GM20000 (cell line): ENCODE measurements around the gene ADAMTS7.
"Not testable (repeated sequence)": the region's sequence is repeated elsewhere in the genome, so short reads cannot be mapped to it uniquely, and the experiment has no call there.

Experiments
- DNase-seq: peaks from one replicate; pipeline ENCODE4 v3.0.0; 2012; ENCODE audit warnings: low spot score
- CTCF ChIP-seq: IDR thresholded peaks from 2 replicates; pipeline ENCODE4 v1.5.1; 2012; ENCODE audit warnings: mild to moderate bottlenecking, control low read depth; ENCODE audit errors: extremely low read depth, missing control alignments

ADAMTS7 gene

DNA sequence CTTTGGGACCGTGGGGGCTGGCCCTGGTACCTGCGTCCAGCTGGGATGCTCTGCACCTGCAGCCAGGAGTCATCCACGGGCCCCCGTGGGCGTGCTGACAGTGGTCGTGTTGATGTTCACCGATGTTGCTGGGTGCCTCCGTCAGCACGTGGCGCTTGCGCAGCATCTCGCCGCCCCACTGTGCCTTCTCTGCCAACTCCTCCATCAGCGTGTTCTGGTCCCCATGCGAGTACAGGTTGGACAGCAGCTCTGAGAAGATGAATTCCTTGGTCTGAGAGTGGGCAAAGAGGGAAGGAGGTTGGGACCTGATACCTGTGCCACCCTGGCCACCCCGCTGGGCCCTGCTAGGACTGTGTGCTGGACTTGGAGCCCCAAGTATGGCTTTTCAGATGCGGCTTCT is 61.4 kb downstream of the ADAMTS7 start:
- no peak for TF ChIP-seq CTCF
- DNase-seq, result no peak

DNA sequence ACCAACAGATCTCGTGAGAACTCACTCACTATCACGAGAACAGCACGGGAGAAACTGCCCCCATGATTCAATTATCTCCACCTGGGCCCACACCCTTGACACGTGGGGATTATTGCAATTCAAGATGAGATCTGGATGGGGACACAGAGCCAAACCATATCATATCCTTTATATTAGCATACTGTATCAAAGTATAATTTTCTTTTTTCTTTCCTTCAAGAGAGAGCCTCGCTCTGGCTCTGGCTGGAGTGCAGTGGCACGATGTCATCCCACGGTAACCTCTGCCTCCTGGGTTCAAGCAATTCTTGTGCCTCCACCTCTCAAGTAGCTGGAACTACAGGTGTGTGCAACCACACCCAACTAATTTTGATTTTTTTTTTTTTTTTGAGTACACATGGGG is 63.4 kb downstream of the ADAMTS7 start:
- not testable (repeated sequence) for DNase-seq

GRCh38 chr15:78741674-78742073 is 69.6 kb downstream of the ADAMTS7 start:
- not testable (repeated sequence) for DNase-seq

DNA sequence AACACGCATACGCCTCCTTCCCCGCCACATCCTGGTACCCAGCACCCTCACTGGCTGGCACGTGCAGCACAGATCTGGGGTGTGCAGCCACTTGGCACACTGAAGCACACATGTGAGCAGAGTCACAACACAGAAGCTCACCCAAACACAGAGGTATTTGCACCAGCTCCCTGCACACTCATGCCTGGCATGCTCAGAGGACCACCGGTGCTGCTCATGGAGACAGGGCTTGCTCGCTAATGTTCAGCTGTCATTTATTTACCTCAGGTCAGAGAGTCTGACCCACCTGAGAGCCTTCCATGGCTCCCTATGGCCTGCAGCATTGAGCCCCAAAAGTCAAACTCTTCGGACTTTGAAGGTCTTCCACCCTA is 70.4 kb downstream of the ADAMTS7 start:
- no peak for DNase-seq
- TF ChIP-seq CTCF, result no peak

GRCh38 chr15:78739996-78740903 is 71.0 kb downstream of the ADAMTS7 start:
- no peak for DNase-seq
- peak; percentile 51 for TF ChIP-seq CTCF

- no peak for TF ChIP-seq CTCF
- no peak for DNase-seq
These were observed 72.1 kb downstream of the ADAMTS7 start for GRCh38 chr15:78739206-78739605.

DNA sequence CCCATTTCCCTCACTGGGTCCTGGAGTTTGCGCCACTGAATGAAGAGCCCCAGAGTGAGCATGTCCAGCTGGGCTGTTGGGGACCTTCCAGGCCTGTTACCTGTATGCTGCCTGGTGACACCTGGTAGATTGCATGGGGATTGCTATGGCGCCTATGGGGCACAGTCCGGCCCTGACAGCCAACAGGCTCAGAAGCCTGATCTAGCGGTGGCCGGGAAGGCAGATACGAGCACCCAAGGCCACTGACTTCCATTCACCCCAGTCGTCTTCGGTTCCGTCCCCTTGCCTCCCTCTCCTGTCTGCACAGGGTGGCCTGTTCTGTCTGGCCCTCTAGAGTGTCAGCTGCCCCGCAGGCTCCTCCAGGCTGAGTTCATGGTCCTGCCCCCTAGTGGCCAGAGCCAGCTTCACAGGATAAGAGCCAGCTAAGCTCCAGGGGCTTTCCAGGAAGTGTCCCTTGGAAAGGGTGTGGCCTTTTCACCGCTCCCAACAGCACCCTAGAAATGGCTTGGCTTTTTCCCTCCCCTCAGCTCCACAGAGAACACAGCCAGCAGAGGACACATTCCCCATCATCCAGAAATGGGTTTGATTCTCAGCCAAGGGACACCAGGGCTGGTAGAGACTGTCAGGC is 73.2 kb downstream of the ADAMTS7 start:
- peak; percentile 28 for TF ChIP-seq CTCF
- DNase-seq, result not testable (repeated sequence)

DNA sequence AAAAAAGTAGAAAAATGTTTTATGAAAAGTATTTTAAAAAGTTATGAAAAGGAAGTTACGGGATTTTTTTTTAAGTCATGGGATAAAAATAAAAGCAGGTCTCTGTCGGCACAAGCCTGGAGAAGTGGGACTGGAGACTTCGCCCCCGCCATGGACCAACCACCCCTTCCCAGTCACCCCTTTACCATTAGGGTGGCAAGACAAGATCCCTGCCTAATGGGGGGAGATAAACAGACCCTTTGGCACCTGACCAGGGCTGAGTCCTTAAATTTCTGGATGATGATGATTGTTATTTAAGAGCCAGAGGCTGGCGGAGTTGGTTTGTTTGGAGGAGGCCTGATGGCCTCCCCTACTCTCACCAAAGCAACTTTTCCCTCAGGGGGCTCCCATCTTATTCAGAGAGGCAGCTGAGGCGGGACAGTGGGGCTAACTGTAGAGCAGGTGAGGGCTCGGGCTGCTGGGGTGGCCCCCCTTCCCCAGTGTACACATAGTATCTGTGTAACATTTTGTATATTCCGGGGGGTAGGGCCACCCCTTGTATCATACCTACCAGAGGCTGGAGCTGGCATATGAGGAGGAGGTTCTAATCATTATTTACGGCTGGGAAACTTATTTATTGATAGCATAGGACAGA is 74.0 kb downstream of the ADAMTS7 start:
- TF ChIP-seq CTCF, result no peak
- DNase-seq, result no peak

GRCh38 chr15:78736286-78736685 is 75.0 kb downstream of the ADAMTS7 start:
- DNase-seq, result not testable (repeated sequence)
